HG02798 (cell line): ENCODE data around the gene RAD23A.
"Not testable (repeated sequence)": the region's sequence is repeated elsewhere in the genome, so short reads cannot be mapped to it uniquely, and the experiment has no call there.

Source experiments
- ATAC-seq: cut with Tn5 transposase; IDR thresholded peaks from one replicate; pipeline ENCODE4 v1.9.1; 2021; ENCODE audit warnings: mild to moderate bottlenecking; ENCODE audit not compliant: unreplicated experiment, poor library complexity

RAD23A gene

GRCh38 chr19:12953799-12954611, 8.3 kb downstream of the RAD23A start:
- no peak for ATAC-seq

DNA sequence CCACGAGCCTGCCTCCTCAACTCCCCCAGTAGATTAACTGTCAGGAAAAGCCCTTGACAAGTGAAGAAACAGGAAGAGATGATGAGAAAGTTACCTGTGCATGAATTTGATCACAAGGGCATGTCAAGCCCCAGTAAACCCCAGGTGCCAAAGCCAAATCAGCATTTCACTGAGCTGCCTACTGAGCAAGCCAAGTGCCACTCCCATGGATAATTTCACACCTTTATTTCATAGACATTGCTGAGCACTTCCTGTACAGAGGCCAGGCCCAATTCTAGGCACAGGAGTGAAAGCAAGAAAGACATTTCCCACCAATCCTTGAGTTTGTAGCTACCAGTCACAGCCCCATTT, 8.9 kb downstream of the RAD23A start:
- no peak for ATAC-seq

DNA sequence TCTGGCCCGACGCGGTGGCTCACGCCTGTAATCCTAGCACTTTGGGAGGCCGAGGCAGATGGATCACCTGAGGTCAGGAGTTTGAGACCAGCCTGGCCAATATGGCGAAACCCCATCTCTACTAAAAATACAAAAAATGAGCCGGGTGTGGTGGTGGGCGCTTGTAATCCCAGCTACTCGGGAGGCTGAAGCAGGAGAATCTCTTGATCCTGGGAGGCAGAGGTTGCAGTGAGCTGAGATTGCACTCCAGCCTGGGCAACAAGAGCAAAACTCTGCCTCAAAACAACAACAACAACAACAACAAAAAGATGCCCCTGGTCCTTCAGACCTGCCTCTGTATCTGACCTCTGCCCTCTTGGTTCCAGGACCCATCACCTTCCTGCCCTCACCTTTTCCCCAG, 9.9 kb downstream of the RAD23A start:
- not testable (repeated sequence) for ATAC-seq

GRCh38 chr19:12955996-12956395, 10.3 kb downstream of the RAD23A start:
- no peak for ATAC-seq

- peak; percentile 76 for ATAC-seq
Observed at GRCh38 chr19:12956446-12957388, 11.1 kb downstream of the RAD23A start, which contains the start of gene GADD45GIP1. GADD45GIP1 (minus strand) TSS chr19:12957223; CDS start chr19:12957212, 11 bp downstream.

DNA sequence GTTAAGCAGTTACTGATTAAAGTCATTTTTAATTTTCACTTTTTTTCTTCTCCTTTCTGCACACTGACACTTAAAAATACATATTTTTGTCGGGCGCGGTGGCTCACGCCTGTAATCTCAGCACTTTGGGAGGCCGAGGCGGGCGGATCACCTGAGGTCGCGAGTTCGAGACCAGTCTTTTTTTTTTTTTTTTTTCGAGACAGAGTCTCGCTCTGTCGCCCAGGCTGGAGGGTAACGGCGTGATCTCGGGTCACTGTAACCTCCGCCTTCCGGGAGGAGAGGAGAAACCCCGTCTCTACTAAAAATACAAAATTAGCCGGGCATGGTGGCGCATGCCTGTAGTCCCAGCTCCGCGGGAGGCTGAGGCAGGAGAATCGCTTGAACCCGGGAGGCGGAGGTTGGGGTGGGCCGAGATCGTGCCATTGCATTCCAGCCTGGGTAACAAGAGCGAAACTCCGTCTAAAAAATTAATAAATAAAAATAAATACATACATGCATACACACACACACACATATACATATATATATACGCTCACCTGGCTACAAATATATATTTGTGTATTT, 11.8 kb downstream of the RAD23A start:
- not testable (repeated sequence) for ATAC-seq

GRCh38 chr19:12959481-12959880, 13.8 kb downstream of the RAD23A start:
- no peak for ATAC-seq

DNA sequence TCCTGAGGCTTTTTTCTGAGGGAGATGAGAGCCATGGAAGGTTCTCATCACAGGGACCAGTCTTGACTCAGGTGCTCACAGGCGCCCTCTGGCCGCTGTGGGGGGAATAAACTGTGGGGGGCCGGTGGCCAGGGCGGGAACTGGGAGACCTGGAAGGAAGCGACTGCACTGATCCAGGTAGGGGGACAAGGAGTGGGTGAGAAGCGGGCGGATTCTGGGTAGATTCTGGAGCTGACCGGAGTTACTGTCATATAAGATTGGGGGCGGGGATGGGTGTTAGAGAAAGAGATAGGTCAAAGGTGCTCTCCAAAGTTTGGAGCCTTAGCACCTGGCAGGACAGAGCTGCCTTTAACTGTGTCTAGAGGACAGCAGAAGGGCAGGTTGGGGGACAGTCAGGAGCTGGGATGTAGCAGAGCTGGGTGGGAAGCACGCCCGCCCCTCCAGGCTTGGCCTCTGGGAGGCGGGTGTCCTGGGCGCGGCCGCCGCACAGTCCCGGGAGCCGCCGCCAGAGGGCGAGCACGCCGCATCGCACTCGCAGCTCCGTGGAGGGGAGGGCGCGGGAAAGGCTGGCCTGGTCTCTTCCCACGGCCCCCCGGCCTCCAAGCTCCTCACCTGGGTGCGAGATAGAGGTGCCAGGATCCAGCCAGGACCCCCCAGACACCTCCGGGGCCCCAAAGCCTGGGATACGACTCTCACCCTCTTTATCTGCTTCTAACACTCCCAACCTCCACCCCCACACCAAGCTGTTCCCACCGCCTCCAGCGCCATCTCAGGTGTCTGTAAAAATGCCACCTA, 19.6 kb downstream of the RAD23A start:
- ATAC-seq, result peak; percentile 77

DNA sequence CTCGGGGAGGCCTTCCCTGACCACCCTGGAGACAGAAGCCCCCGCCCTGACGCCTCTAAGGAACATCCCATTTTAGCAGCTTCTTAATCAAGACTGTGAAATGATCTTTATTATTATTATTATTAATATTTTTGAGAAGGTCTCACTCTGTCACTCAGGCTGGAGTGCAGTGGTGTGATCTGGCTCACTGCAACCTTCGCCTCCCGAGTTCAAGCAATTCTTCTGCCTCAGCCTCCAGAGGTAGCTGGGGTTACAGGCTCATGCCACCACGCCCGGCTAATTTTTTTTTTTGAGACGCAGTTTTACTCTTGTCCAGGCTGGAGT, 20.1 kb downstream of the RAD23A start:
- ATAC-seq, result no peak

DNA sequence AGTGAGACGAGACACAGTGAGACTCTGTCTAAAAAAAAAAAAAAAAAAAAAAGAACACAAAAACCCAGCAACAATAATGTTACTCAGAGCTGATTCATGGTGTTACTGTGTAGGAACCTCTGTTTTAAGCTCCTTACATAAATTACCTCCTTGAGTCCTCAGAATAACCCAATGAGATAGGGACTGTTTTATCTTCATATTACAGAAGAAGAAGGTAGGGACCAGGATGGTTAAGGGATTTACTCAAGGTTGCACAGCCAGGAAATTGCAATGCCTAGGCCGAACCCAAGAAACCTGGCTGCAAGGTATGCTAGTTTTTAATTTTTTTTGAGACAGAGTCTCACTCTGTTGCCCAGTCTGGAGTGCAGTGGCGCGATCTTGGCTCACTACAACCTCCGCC, 22.2 kb downstream of the RAD23A start:
- no peak for ATAC-seq

GRCh38 chr19:12969292-12969988, 23.8 kb downstream of the RAD23A start, which contains the start of gene DAND5:
DAND5 (plus strand) TSS chr19:12969576; CDS start chr19:12969661, 85 bp downstream.
- ATAC-seq, result no peak

DNA sequence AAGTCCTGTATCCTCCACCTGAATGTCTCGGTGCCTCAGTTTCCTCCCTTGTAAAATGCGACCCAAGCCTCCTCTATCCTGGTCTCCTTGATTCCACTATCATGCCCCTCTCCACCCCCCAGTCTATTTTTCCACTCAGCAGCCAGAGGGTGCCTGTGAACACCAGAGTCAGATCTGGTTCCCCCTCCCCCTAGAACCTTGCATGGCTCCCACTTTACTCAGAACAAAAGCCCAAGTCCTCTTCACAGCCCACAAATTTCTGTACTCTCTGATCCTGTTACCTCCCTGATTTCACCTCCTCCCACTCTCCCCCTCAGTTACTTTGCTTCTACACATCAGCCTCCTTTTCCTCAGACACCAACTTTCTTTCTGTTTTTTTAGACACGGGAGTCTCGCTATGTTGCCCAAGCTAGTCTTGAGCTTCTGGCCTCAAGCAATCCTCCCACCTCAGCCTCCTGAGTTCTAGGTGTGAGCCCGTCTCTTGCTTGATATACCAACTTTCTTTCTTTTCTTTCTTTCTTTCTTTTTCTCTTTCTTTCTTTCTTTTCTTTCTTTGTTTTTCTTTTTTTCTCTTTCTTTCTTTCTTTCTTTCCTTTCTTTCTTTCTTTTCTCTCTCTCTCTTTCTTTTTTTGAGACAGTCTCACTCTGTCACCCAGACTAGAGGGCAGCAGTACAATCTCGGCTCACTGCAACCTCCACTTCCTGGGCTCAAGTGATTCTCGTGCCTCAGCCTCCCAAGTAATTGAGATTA, 24.6 kb downstream of the RAD23A start:
- no peak for ATAC-seq

- no peak for ATAC-seq
Observed at GRCh38 chr19:12973236-12973635, 27.6 kb downstream of the RAD23A start.

DNA sequence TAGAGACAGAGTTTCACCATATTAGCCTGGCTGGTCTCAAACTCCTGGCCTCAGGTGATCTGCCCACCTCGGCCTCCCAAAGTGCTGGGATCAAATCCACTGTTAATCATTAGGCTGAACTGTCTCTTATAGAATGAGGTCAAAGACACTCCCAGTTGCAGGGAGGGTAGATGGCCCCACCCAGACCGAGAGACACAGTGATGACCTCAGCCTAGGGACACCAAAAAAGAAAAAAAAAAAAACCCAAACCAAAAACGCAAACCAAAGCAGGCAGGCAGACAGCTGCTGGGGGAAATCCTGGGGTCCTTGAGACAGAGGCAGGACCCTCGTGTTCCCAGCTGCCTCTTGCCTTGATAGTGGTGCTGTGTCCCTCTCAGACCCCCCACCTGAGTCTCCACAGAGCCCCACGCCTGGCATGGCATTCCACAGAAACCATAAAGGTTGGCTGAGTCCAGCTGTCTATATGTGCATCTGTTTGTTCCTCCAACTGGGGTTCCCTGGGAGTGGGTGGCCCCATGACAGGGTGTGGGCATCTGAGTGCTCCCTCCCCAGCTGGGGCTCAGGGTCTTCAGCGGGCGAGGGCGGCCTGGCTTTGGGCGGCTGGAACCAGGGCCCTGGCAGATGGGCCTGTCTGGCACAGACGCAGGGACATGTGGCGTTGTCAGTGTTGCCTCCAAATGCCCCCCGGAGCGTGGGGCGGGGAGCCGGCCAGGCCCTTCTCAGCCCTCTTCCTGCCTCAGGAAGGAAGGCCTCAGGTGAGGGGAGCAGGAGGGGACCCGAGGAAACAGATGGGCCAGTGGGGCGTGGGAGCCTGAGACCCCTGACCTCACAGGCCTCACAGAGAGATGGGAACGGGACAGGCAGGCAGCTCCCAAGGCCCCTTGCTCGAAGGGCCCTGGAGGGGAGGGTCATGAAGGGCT, 28.9 kb downstream of the RAD23A start:
- ATAC-seq, result no peak

DNA sequence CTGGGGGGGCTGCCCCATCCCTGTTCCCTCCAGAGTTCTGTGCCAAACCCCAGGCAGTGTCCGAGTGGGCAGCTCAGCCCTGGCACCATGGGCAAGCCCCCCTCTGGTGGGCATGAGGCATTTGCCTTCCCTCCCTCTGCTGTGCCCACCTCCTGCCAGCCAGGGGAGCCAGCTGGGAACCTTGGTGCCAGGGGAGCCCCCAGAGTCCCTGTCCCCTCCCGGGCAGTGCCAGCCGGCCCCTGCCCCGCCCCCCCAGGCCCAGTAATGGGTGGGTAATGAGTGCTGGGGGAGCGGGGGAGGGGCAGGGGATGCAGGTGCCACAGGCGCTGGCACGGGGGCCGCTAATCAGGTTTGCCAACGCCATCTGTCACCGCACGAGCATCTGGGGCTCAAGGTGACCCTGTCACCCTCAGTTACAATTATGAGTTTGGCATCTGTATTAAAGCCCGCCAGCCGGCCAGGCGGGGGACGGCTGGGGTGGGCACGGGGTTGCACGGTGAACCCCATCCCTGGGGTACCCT, 29.6 kb downstream of the RAD23A start:
- no peak for ATAC-seq

DNA sequence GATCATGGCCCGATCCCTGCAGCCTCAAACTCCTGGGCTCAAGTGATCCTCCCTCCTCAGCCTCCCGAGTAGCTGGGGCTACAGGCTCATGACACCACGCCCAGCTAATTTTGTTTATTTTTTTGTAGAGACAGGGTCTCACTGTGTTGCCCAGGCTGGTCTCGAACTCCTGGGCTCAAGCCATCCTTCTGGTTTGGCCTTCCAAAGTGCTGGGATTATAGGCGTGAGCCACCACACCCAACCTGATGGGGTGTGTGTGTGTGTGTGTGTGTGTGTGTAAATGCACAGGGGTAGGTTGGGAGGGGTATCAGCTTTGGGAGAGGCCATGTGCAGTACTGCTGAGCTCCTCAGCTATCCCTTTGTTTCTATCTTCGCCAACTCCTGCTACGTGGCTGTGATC, 30.4 kb downstream of the RAD23A start:
- not testable (repeated sequence) for ATAC-seq

DNA sequence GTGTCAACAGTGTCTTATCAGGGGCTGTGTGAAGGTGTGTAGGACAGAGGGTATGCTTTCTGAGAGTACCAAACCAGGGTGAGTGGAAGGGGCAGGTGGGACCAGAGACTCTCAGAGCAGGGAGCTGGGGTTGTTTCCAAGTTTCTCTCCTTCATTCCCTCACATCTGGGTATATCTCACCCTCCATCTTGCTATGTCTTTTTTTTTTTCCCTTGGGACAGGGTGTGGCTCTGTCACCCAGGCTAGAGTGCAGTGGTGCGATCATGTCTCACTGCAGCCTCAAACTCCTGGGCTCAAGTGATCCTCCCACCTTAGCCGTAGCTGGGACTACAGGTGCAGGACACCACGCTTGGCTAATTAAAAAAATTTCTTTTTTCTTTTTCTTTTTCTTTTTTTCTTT, 34.3 kb downstream of the RAD23A start:
- no peak for ATAC-seq

GRCh38 chr19:12982648-12983047, 37.0 kb downstream of the RAD23A start:
- ATAC-seq, result no peak
